Activated naive CD4-positive, alpha-beta T cell treated with anti-CD3 and anti-CD28 coated beads, Interleukin-2, amount 50 U/mL, for 72 hours (primary cell): ENCODE results near the gene LGR6. TPM values are rescaled to one million over a fixed set of nuclear protein-coding genes. Genes with fewer than 3 reads are reported as not detected.

Experiments
- ATAC-seq, 2 donors: fragments of 150-1000 bp; cut with Tn5 transposase; 2 replicates each; pipeline ENCODE4 v1.10.0; 2021; ENCODE audit warnings: mild to moderate bottlenecking in 2 of 2, moderate library complexity in 2 of 2
- DNase-seq, 2 donors: peaks; one replicate each; pipeline ENCODE4 v3.0.0; 2021 to 2022; ENCODE audit warnings: low spot score in 2 of 2
- H3K27ac Mint-ChIP-seq, 2 donors: one replicate each; pipeline ENCODE4 v1.8.0; 2022; ENCODE audit warnings: mild to moderate bottlenecking in 2 of 2, mixed read lengths in 2 of 2
- H3K36me3 Mint-ChIP-seq, 2 donors: one replicate each; pipeline ENCODE4 v1.8.0; 2022; ENCODE audit warnings: mixed read lengths in 2 of 2
- H3K9me3 Mint-ChIP-seq, 2 donors: one replicate each; pipeline ENCODE4 v1.8.0; 2022; ENCODE audit warnings: mixed read lengths in 2 of 2
- total RNA-seq, 2 donors: library from RNA; stranded (reverse); gene quantifications; one replicate each; pipeline ENCODE4 v1.2.3, GENCODE V29; 2022

The LGR6 gene
- total RNA-seq, 2 donors from 2014 or later = 0.14 TPM

- no peaks in the 10 kb centered on the region for H3K9me3 Mint-ChIP-seq
- H3K27ac Mint-ChIP-seq = no peak overlapping the region
- no peaks in the 10 kb centered on the region for H3K36me3 Mint-ChIP-seq
- ATAC-seq (no peak), DNase-seq (no peak)
Measured at GRCh38 chr1:202272103-202272845, 78.7 kb downstream of the LGR6 start.

GRCh38 chr1:202274611-202275010 lies 81.0 kb downstream of the LGR6 start:
- Mint-ChIP-seq H3K27ac (no peak overlapping the region), H3K9me3 (no peaks in the 10 kb centered on the region), H3K36me3 (no peaks in the 10 kb centered on the region)
- ATAC-seq = peak; percentile 56 to 63
- peak in 1 of 2 donors; percentile 36 for DNase-seq

GRCh38 chr1:202275061-202275770 lies 81.6 kb downstream of the LGR6 start:
- Mint-ChIP-seq H3K27ac (no peak overlapping the region), H3K9me3 (no peaks in the 10 kb centered on the region)

GRCh38 chr1:202276081-202276715 lies 82.6 kb downstream of the LGR6 start:
- DNase-seq (no peak), ATAC-seq (no peak)
- H3K36me3 Mint-ChIP-seq = no peaks in the 10 kb centered on the region
- H3K9me3 Mint-ChIP-seq = no peaks in the 10 kb centered on the region
- H3K27ac Mint-ChIP-seq = no peak overlapping the region

More at GRCh38 chr1:202275061-202275770, 81.6 kb downstream of the LGR6 start:
- no peak for DNase-seq
- ATAC-seq = no peak
- H3K36me3 Mint-ChIP-seq = no peaks in the 10 kb centered on the region

- ATAC-seq = no peak
Measured at GRCh38 chr1:202276920-202277319, 83.3 kb downstream of the LGR6 start.

GRCh38 chr1:202278751-202279150 lies 85.2 kb downstream of the LGR6 start:
- Mint-ChIP-seq H3K36me3 (no peaks in the 10 kb centered on the region), H3K9me3 (no peaks in the 10 kb centered on the region), H3K27ac (no peak overlapping the region)
- DNase-seq (no peak), ATAC-seq (no peak)

More at GRCh38 chr1:202276920-202277319, 83.3 kb downstream of the LGR6 start:
- Mint-ChIP-seq H3K27ac (no peak overlapping the region), H3K9me3 (no peaks in the 10 kb centered on the region), H3K36me3 (no peaks in the 10 kb centered on the region)
- no peak for DNase-seq

- DNase-seq (no peak), ATAC-seq (no peak)
- Mint-ChIP-seq H3K36me3 (no peaks in the 10 kb centered on the region), H3K9me3 (no peaks in the 10 kb centered on the region), H3K27ac (no peak overlapping the region)
Measured at GRCh38 chr1:202279806-202280205, 86.2 kb downstream of the LGR6 start.

- H3K27ac Mint-ChIP-seq = no peak overlapping the region
- ATAC-seq = no peak
- no peak for DNase-seq
- H3K9me3 Mint-ChIP-seq = no peaks in the 10 kb centered on the region
- no peaks in the 10 kb centered on the region for H3K36me3 Mint-ChIP-seq
Measured at GRCh38 chr1:202280595-202280994, 87.0 kb downstream of the LGR6 start.

- H3K27ac Mint-ChIP-seq = no peak overlapping the region
- ATAC-seq = no peak
- no peaks in the 10 kb centered on the region for H3K9me3 Mint-ChIP-seq
- DNase-seq = no peak
- H3K36me3 Mint-ChIP-seq = no peaks in the 10 kb centered on the region
Measured at GRCh38 chr1:202281316-202282024, 87.9 kb downstream of the LGR6 start.

- DNase-seq (no peak), ATAC-seq (no peak)
- no peak overlapping the region for H3K27ac Mint-ChIP-seq
- no peaks in the 10 kb centered on the region for H3K36me3 Mint-ChIP-seq
- H3K9me3 Mint-ChIP-seq = no peaks in the 10 kb centered on the region
Measured at GRCh38 chr1:202282025-202282371, 88.4 kb downstream of the LGR6 start.

GRCh38 chr1:202282596-202283283 lies 89.1 kb downstream of the LGR6 start:
- no peak overlapping the region for H3K27ac Mint-ChIP-seq
- H3K9me3 Mint-ChIP-seq = no peaks in the 10 kb centered on the region
- no peaks in the 10 kb centered on the region for H3K36me3 Mint-ChIP-seq
- DNase-seq (no peak), ATAC-seq (no peak)

- DNase-seq (no peak), ATAC-seq (peak in 1 of 2 donors; percentile 28)
- Mint-ChIP-seq H3K9me3 (no peaks in the 10 kb centered on the region), H3K27ac (no peak overlapping the region), H3K36me3 (no peaks in the 10 kb centered on the region)
Measured at GRCh38 chr1:202283379-202283844, 89.8 kb downstream of the LGR6 start.

GRCh38 chr1:202283991-202284390 lies 90.4 kb downstream of the LGR6 start:
- Mint-ChIP-seq H3K27ac (no peak overlapping the region), H3K36me3 (no peaks in the 10 kb centered on the region), H3K9me3 (no peaks in the 10 kb centered on the region)
- ATAC-seq (no peak), DNase-seq (no peak)

GRCh38 chr1:202285908-202286307 lies 92.3 kb downstream of the LGR6 start:
- DNase-seq (no peak), ATAC-seq (no peak)
- Mint-ChIP-seq H3K36me3 (no peaks in the 10 kb centered on the region), H3K9me3 (no peaks in the 10 kb centered on the region), H3K27ac (no peak overlapping the region)

GRCh38 chr1:202286622-202287097 lies 93.1 kb downstream of the LGR6 start:
- no peak for DNase-seq
- no peak overlapping the region for H3K27ac Mint-ChIP-seq
- H3K36me3 Mint-ChIP-seq = no peaks in the 10 kb centered on the region
- ATAC-seq = no peak
- no peaks in the 10 kb centered on the region for H3K9me3 Mint-ChIP-seq

GRCh38 chr1:202287196-202287595 lies 93.6 kb downstream of the LGR6 start:
- Mint-ChIP-seq H3K27ac (no peak overlapping the region), H3K9me3 (no peaks in the 10 kb centered on the region), H3K36me3 (no peaks in the 10 kb centered on the region)
- ATAC-seq (no peak), DNase-seq (no peak)
